Mucosa of descending colon (tissue), 3 donors: ENCODE measurements around the gene KDM4C. TPM values are rescaled to one million over a fixed set of nuclear protein-coding genes. Genes with fewer than 3 reads are reported as not detected.

Source experiments
- ATAC-seq: fragments of 200-7000 bp; cut with Tn5 transposase; one replicate; pipeline ENCODE4 v1.9.1; 2020; ENCODE audit warnings: mild to moderate bottlenecking, moderate library complexity
- DNase-seq, 3 donors: peaks; one replicate each; pipeline ENCODE4 v3.0.0-alpha.2; 2020
- H3K36me3 ChIP-seq: fragments of 200-600 bp; one replicate; pipeline ENCODE4 v1.8.0; 2021; ENCODE audit warnings: low read depth, mild to moderate bottlenecking
- H3K4me1 ChIP-seq: fragments of 200-600 bp; one replicate; pipeline ENCODE4 v1.8.0; 2021; ENCODE audit warnings: low read depth, mild to moderate bottlenecking
- H3K4me3 ChIP-seq: fragments of 200-600 bp; one replicate; pipeline ENCODE4 v1.8.0; 2021; ENCODE audit warnings: mild to moderate bottlenecking
- H3K9me3 ChIP-seq: fragments of 200-600 bp; one replicate; pipeline ENCODE4 v1.8.0; 2021; ENCODE audit warnings: mild to moderate bottlenecking
- intact Hi-C, 2 donors: fragments of 100-400 bp; cut with DNase I in 1 of 2; cut with micrococcal nuclease in 1 of 2; formaldehyde crosslinking; loops; one replicate each; pipeline versions ENCODE4 v1.11.0 to v1.11.1; 2022; cut with DNase I, micrococcal nuclease
- total RNA-seq, 3 donors: library from RNA; stranded (reverse); fragmentation: NEBNext Ultra II Directional in 2 of 3; extraction: Animal tissue kit (Norgen Biotek cat#: 25700) in 2 of 3; gene quantifications; one replicate each; pipeline versions ENCODE4 v1.2.1 to v1.2.4, GENCODE V29; 2021 to 2023
- TF ChIP-seq, protein P1 (sequence below): fragments of 200-600 bp; IDR thresholded peaks from one replicate; pipeline ENCODE4 v1.8.0; 2022; ENCODE audit warnings: antibody characterized with exemption, mild to moderate bottlenecking
- donor health status: DM: no; HTN: no; CAD: no; lungs with moderate emphysema.
- donor health status: DM: no; HTN: no; CAD: no.
- donor health status: DM: no; HTN: yes; CAD: no.

KDM4C gene
- total RNA-seq, 3 donors from 2014 or later = 44.6 to 74.9 (median 50.9) TPM

DNA sequence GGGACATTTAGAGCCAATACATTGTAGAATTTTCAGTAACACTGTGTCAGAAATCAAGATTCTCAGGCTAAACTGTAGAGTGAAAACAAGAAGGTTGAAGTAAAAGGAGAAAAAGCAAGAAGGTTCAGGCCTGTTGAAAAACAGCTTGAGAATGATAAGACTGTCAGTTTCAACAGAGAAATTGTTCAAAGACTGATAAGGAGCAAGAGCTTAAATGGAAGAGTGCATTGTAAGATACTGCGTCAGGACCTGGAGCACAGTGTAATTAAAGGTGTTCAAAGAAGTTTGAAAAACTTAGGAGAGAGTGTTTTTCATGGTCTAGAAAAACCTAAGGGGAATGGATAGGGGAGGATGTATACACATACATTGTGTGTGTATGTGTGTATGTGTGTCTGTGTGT, 408.3 kb downstream of the KDM4C start:
- no peaks in the 10 kb centered on the region for H3K4me1 ChIP-seq
- intact Hi-C loops = no loop called here
- TF ChIP-seq, protein P1, sequence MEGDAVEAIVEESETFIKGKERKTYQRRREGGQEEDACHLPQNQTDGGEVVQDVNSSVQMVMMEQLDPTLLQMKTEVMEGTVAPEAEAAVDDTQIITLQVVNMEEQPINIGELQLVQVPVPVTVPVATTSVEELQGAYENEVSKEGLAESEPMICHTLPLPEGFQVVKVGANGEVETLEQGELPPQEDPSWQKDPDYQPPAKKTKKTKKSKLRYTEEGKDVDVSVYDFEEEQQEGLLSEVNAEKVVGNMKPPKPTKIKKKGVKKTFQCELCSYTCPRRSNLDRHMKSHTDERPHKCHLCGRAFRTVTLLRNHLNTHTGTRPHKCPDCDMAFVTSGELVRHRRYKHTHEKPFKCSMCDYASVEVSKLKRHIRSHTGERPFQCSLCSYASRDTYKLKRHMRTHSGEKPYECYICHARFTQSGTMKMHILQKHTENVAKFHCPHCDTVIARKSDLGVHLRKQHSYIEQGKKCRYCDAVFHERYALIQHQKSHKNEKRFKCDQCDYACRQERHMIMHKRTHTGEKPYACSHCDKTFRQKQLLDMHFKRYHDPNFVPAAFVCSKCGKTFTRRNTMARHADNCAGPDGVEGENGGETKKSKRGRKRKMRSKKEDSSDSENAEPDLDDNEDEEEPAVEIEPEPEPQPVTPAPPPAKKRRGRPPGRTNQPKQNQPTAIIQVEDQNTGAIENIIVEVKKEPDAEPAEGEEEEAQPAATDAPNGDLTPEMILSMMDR = no peak
- no peaks in the 10 kb centered on the region for H3K9me3 ChIP-seq
- ATAC-seq = no peak
- H3K4me3 ChIP-seq = no peak overlapping the region
- H3K36me3 ChIP-seq = no peaks in the 10 kb centered on the region
- no peak for DNase-seq

DNA sequence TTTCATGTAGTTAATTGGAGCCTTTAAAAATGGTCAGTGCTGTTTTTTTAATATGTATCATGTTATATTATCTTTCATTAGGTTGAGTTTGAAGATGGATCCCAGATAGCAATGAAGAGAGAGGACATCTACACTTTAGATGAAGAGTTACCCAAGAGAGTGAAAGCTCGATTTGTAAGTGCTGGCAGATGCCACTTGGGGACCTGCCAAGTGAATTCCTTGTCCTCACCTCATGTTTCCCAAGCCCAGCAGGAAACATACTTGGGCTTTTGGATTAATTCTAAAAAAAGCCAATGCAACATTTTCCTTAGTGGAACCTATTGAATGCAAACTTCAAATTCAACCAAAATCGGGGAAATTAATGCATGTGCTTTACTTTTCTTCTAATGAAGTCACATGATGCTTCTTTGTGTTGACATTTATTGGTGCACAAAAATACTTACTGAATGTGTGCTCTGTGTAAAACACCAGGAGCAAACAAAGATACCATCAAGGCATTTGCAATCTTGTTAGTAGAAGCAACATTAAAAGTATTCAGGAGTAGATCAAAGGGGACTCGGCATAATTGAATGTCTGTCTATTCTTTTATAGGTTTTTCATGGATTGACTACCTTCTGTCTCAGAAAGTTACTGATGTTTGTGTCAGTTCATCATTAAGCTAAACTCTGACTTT, 412.1 kb downstream of the KDM4C start:
- TF ChIP-seq, protein P1 = no peak
- Histone ChIP-seq H3K4me1 (no peaks in the 10 kb centered on the region), H3K9me3 (no peaks in the 10 kb centered on the region), H3K4me3 (no peak overlapping the region), H3K36me3 (no peaks in the 10 kb centered on the region)
- intact Hi-C loops = no loop called here
- no peak for DNase-seq
- ATAC-seq = no peak

DNA sequence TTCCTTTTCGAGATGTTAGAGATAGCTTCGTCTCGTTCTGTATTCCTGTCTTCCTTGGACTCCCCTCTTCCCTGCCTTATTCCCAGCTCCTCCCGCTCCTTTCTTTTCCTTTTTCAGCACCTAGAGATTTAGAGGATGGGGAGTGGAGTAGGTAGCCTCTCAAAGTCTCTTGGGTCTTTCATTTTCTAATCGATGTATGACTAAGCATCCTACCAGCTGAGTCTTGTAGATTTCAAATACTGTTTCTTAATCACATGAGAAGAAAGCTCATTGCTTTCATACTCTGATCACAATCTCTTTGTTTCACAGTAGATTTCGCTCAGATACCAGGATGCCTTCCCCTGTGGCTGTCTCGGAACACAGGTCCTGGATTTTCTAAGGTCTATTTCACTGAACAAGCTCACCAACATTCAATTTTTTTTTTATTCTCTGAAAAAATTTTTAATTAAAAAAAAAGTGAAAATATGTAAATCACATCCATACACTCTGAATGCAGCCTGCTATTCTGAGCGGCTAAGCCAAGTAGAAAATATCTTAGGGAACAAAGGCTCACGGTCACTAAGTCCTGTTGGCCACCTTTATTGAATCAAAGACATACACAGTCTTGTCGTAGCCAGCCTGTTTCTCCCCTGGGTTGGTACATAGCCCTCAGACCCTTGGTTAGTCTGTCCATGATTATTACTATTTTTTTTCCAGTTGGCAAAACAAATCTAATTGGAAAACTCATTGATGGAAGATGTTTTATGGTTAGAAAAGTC, 413.8 kb downstream of the KDM4C start:
- TF ChIP-seq, protein P1 = no peak
- no peak for DNase-seq
- no peak for ATAC-seq
- H3K9me3 ChIP-seq = no peaks in the 10 kb centered on the region
- intact Hi-C loops = no loop called here
- no peaks in the 10 kb centered on the region for H3K36me3 ChIP-seq
- no peak overlapping the region for H3K4me3 ChIP-seq
- no peaks in the 10 kb centered on the region for H3K4me1 ChIP-seq

DNA sequence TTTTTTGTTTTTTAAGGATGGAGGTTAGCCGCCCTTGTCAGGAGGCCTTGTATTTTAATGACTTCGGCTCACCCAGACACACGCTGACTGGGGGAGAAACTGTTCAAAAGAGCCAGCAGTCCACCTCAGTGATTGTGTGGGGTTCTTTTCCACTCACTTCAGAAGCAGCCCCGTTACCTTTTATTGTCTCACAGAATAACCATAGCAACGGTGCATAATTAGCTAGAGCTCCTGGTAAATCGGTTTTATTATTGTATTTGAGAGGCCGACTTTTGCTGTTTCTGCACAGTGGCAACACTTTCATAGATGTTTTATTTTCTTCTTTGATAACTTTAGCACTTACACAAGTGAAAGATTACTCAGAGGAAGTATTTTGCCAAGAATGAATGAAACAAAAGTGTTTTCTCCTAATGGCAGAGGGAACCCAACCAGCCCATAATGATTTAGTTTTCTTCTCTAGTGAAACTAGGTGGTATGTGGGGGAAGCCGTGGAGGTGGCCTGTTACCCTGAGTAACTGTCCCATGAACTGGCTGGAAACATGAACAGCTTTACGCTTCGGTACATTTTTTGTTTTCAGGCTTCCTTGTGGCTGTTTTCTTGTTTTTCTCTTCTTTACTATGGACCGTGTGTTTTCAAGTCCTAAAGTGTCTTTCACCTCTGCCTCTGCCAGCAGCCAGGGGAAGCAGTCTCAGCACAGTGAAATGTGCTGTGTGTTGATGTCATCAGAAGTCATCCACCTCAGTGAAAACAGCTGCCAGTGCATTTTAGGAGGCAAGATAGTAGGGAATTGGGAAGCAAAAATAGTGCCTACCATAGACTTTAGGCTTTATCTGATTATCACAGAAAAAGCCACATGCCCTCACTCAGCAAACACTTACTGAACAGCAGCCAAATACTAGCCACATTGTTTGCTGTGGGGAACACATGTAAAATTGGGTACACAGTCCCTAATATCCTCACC, 414.7 kb downstream of the KDM4C start:
- H3K4me1 ChIP-seq = no peaks in the 10 kb centered on the region
- TF ChIP-seq, protein P1 = no peak
- no peak overlapping the region for H3K4me3 ChIP-seq
- DNase-seq (no peak), ATAC-seq (no peak)
- H3K36me3 ChIP-seq = no peaks in the 10 kb centered on the region
- intact Hi-C loops = no loop called here
- no peaks in the 10 kb centered on the region for H3K9me3 ChIP-seq

DNA sequence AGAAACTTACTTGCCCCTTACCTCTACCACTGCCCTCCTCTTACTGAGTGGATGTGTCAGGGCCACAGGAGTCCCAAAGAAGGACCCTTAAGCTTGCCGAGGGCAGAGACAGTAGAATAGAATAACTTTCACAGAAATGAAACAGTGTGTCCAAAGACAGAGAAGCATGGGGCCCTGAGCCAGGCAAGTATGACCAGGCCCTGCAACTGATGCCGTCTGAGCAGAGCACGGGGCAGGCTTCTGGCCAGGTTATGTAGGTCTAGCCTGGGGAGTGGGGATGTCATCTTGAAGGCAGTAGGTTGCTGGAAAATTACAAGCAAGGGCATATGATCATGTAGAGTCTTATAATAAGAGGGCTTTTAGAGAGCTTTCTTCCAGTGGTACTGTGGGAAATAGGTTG, 415.4 kb downstream of the KDM4C start:
- Histone ChIP-seq H3K9me3 (no peaks in the 10 kb centered on the region), H3K4me1 (no peaks in the 10 kb centered on the region), H3K4me3 (no peak overlapping the region), H3K36me3 (no peaks in the 10 kb centered on the region)
- intact Hi-C loops = no loop called here
- TF ChIP-seq, protein P1 = no peak
- DNase-seq (no peak), ATAC-seq (no peak)
